Loucy (cell line): ENCODE results near the gene IGF2BP2.
"Not testable (repeated sequence)": the region's sequence is repeated elsewhere in the genome, so short reads cannot be mapped to it uniquely, and the experiment has no call there.

Experiments
- H2AFZ ChIP-seq: fragments of 200-600 bp; sonication (generic); 2 replicates; pipeline ENCODE4 v1.6.0; 2016; ENCODE audit warnings: antibody characterized with exemption, mild to moderate bottlenecking, low read length, moderate library complexity
- H3F3A ChIP-seq: fragments of 200-600 bp; 2 replicates; pipeline ENCODE4 v1.6.0; 2016; ENCODE audit warnings: antibody characterized with exemption, low read depth, mild to moderate bottlenecking
- H3K27me3 ChIP-seq: fragments of 200-600 bp; sonication (generic); 2 replicates; pipeline ENCODE4 v1.6.1; 2014; ENCODE audit warnings: low read length, mild to moderate bottlenecking; ENCODE audit not compliant: insufficient read depth, poor library complexity, severe bottlenecking
- H3K36me3 ChIP-seq: fragments of 200-600 bp; sonication (generic); 2 replicates; pipeline ENCODE4 v1.6.1; 2016; ENCODE audit warnings: low read length; ENCODE audit not compliant: insufficient read depth
- H3K4me1 ChIP-seq: fragments of 200-600 bp; sonication (generic); 2 replicates; pipeline ENCODE4 v1.5.1; 2014; ENCODE audit warnings: low read length, mild to moderate bottlenecking; ENCODE audit not compliant: insufficient read depth, poor library complexity, severe bottlenecking
- H3K4me2 ChIP-seq: fragments of 200-600 bp; sonication (generic); 2 replicates; pipeline ENCODE4 v1.6.0; 2014; ENCODE audit warnings: antibody characterized with exemption, low read length, low read depth, mild to moderate bottlenecking; ENCODE audit not compliant: poor library complexity, severe bottlenecking
- H3K4me3 ChIP-seq: fragments of 200-600 bp; sonication (generic); 2 replicates; pipeline ENCODE4 v1.5.1; 2014; ENCODE audit warnings: low read length, mild to moderate bottlenecking, mixed read lengths; ENCODE audit not compliant: poor library complexity, severe bottlenecking
- H3K79me2 ChIP-seq: fragments of 200-600 bp; sonication (generic); 2 replicates; pipeline ENCODE4 v1.6.1; 2014; ENCODE audit warnings: low read length; ENCODE audit not compliant: insufficient read depth
- H3K9ac ChIP-seq: fragments of 200-600 bp; sonication (generic); 2 replicates; pipeline ENCODE4 v1.6.0; 2014; ENCODE audit warnings: mild to moderate bottlenecking, low read depth, low read length, moderate library complexity; ENCODE audit not compliant: poor library complexity, severe bottlenecking
- H3K9me2 ChIP-seq: fragments of 200-600 bp; sonication (generic); replicated peaks from 2 replicates; pipeline ENCODE4 v1.6.1; 2016; ENCODE audit warnings: low read depth, low read length, mixed read lengths
- H3K9me3 ChIP-seq: fragments of 200-600 bp; sonication (generic); 2 replicates; pipeline ENCODE4 v1.6.1; 2014; ENCODE audit warnings: mild to moderate bottlenecking, antibody characterized with exemption, low read length, low read depth; ENCODE audit not compliant: insufficient read depth
- H4K20me1 ChIP-seq: fragments of 200-600 bp; sonication (generic); 2 replicates; pipeline ENCODE4 v1.6.0; 2014; ENCODE audit warnings: antibody characterized with exemption, low read length, mild to moderate bottlenecking; ENCODE audit not compliant: insufficient read depth, poor library complexity, severe bottlenecking
- EZH2phosphoT487 ChIP-seq: fragments of 200-600 bp; IDR thresholded peaks from 2 replicates; pipeline ENCODE4 v1.6.1; 2018; ENCODE audit warnings: antibody characterized with exemption, mild to moderate bottlenecking, moderate library complexity, borderline replicate concordance
- TF ChIP-seq, protein P1 (sequence below): fragments of 200-600 bp; sonication (generic); conservative IDR thresholded peaks from 2 replicates; pipeline ENCODE4 v1.5.1; 2014; ENCODE audit warnings: mild to moderate bottlenecking, antibody characterized with exemption, low read length

IGF2BP2 gene

DNA sequence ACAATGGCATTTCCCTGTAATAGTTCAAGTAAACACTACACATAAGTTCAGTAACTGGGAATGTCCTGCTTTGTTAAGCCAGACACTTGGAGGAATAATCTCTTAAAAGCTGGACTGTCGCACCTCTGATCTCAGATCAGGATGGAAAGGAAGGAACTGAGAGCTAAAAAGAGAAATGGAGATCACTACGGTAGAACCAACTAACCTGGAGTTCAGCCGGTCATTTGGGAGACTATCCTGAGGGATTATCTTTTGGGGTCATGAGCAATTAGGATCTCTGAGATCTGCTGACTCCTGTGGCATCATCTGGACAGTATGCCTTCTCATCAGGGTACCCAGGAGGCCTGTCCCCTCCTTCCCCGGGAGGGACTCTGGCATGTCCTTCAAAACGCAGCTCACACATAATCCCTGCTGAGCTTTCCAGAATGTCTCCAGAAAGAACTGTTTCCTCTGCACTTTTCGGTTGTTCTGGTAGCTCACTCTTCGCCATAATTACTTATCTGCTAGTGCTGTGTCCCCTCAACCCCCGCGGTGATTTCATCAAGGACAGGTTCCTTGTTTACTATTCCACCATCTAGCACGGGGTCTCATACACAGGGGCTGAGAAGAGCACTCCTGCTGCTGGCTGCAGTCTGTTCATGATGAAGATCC, 123.1 kb downstream of the IGF2BP2 start:
- Histone ChIP-seq H2AFZ (no peak overlapping the region), H3F3A (no peaks in the 10 kb centered on the region), H3K36me3 (no peaks in the 10 kb centered on the region), H3K27me3 (no peaks in the 10 kb centered on the region), H3K9me3 (no peaks in the 10 kb centered on the region), H3K9ac (no peak overlapping the region), H3K79me2 (no peaks in the 10 kb centered on the region), H3K4me2 (no peak overlapping the region), H3K9me2 (no peaks in the 10 kb centered on the region), H3K4me3 (no peak overlapping the region), H4K20me1 (no peaks in the 10 kb centered on the region), H3K4me1 (no peaks in the 10 kb centered on the region)
- TF ChIP-seq, protein P1, sequence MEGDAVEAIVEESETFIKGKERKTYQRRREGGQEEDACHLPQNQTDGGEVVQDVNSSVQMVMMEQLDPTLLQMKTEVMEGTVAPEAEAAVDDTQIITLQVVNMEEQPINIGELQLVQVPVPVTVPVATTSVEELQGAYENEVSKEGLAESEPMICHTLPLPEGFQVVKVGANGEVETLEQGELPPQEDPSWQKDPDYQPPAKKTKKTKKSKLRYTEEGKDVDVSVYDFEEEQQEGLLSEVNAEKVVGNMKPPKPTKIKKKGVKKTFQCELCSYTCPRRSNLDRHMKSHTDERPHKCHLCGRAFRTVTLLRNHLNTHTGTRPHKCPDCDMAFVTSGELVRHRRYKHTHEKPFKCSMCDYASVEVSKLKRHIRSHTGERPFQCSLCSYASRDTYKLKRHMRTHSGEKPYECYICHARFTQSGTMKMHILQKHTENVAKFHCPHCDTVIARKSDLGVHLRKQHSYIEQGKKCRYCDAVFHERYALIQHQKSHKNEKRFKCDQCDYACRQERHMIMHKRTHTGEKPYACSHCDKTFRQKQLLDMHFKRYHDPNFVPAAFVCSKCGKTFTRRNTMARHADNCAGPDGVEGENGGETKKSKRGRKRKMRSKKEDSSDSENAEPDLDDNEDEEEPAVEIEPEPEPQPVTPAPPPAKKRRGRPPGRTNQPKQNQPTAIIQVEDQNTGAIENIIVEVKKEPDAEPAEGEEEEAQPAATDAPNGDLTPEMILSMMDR: no peak
- no peak for TF ChIP-seq EZH2phosphoT487

DNA sequence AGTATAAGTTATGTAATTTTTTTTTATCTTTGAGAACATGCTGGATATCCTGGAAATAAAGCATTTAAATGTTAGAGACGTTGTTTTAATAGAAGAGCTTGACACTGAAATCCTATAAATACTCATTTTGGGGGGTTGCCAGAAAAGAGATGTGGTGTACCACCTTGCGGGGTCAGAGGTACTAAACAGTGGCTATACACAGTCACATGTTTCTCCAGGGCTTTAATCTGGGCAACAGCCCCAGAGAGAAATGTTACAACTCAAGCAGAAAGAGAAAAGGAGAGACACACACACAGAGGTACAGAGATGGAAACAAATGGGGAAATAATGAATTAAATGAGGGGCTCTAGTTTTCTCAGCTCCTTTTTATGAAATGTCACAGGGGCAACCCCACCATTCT, 124.9 kb downstream of the IGF2BP2 start:
- no peaks in the 10 kb centered on the region for H4K20me1 ChIP-seq
- H3K9me2 ChIP-seq: no peaks in the 10 kb centered on the region
- no peak overlapping the region for H2AFZ ChIP-seq
- no peak overlapping the region for H3K9ac ChIP-seq
- no peaks in the 10 kb centered on the region for H3K36me3 ChIP-seq
- TF ChIP-seq EZH2phosphoT487: no peak
- TF ChIP-seq, protein P1: no peak
- no peaks in the 10 kb centered on the region for H3F3A ChIP-seq
- no peaks in the 10 kb centered on the region for H3K27me3 ChIP-seq
- no peak overlapping the region for H3K4me2 ChIP-seq
- H3K9me3 ChIP-seq: no peaks in the 10 kb centered on the region
- H3K79me2 ChIP-seq: no peaks in the 10 kb centered on the region
- no peaks in the 10 kb centered on the region for H3K4me1 ChIP-seq
- no peak overlapping the region for H3K4me3 ChIP-seq

DNA sequence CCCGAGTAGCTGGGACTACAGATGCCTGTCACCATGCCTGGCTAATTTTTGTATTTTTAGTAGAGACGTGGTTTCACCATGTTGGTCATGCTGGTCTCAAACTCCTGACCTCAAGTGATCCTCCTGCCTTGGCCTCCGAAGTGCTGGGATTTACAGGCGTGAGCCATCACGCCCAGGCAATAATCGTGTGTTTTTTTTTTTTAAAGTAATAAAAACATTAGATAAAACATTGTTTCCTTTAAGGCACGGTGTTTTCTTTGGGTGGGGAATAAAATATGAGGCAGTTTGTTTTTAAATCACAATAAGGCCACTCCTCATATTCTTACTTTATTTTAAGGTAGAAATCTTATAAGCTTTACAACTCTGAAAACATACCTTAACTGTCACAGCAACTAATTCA, 127.6 kb downstream of the IGF2BP2 start:
- not testable (repeated sequence) for H2AFZ ChIP-seq, H3K36me3 ChIP-seq, H4K20me1 ChIP-seq, H3F3A ChIP-seq, H3K9me3 ChIP-seq, H3K9ac ChIP-seq, H3K4me3 ChIP-seq, H3K27me3 ChIP-seq, H3K4me1 ChIP-seq, H3K9me2 ChIP-seq, H3K79me2 ChIP-seq, H3K4me2 ChIP-seq

DNA sequence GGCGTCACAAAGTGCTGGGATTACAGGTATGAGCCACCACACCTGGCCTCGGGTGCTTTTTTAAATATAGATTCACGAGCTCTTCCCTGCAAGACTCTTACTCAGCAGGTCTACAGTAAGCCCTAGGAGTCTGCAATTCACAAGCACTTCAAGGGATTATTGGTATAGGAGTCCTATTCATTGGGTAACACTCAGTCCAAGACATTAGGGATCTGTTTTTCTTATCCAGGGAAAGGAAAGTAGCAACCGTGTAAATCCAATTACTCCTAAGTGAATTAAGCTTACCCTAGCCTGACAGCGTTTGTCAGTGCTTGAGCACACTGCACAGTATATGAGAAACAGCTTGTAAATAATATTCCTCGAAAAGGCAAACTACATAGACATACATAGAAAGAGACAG, 128.8 kb downstream of the IGF2BP2 start:
- TF ChIP-seq EZH2phosphoT487: no peak
- TF ChIP-seq, protein P1: no peak
- H3K9me3 ChIP-seq: no peaks in the 10 kb centered on the region
- no peak overlapping the region for H3K4me3 ChIP-seq
- no peaks in the 10 kb centered on the region for H3K27me3 ChIP-seq
- no peaks in the 10 kb centered on the region for H4K20me1 ChIP-seq
- H3K4me2 ChIP-seq: no peak overlapping the region
- H3K9me2 ChIP-seq: no peaks in the 10 kb centered on the region
- H2AFZ ChIP-seq: no peak overlapping the region
- H3K36me3 ChIP-seq: no peaks in the 10 kb centered on the region
- no peaks in the 10 kb centered on the region for H3K4me1 ChIP-seq
- no peak overlapping the region for H3K9ac ChIP-seq
- no peaks in the 10 kb centered on the region for H3K79me2 ChIP-seq
- H3F3A ChIP-seq: no peaks in the 10 kb centered on the region
